NAMALWA (cell line): Measurements from ENCODE around the gene PRKG1.
"Not testable (repeated sequence)": the region's sequence is repeated elsewhere in the genome, so short reads cannot be mapped to it uniquely, and the experiment has no call there.

Experiments
- DNase-seq: peaks from one replicate; pipeline ENCODE4 v3.0.0-alpha.2; 2015; ENCODE audit warnings: low spot score

The PRKG1 gene

GRCh38 chr10:51227897-51228713, 153.8 kb downstream of the PRKG1 start:
- DNase-seq, result no peak

- no peak for DNase-seq
These were observed 154.4 kb downstream of the PRKG1 start for GRCh38 chr10:51228714-51229100.

- no peak for DNase-seq
These were observed 156.7 kb downstream of the PRKG1 start for GRCh38 chr10:51230887-51231585.

- no peak for DNase-seq
These were observed 157.5 kb downstream of the PRKG1 start for GRCh38 chr10:51231754-51232153.

DNA sequence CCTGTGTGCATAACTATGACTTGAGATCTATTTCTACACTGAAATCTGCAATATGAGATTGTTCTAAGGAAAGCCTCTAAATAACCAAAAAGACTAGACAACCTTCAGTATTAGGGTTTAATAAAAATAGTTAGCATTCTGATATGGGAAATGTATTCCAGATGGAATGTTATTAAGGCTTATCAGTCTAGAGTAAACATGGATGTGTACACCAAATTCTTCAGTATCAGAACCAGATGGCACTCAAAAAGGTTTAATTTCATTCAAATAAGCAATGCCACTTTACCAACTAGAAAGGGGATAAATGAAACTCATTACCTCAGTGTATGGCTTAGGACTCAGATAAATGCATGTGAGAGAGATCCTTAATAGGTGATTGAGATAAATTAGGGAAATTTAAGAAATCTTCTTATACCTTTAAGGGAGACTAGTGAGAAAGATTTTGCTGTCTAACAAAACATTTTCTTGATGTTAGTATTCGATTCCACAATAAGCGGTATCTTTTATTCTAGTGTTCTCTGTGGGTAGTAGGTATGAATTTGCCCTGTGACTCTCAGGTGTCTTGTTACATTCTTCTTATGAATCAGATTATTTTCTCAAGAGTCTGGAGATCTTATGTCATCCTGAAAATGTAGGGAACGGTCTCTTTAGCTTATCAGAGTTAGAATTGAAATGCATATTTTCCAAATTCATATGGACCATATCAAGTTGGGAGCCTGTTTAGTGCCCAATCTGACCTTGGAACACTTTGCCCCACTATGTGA, 159.2 kb downstream of the PRKG1 start:
- no peak for DNase-seq

GRCh38 chr10:51235865-51236264, 161.6 kb downstream of the PRKG1 start:
- no peak for DNase-seq

DNA sequence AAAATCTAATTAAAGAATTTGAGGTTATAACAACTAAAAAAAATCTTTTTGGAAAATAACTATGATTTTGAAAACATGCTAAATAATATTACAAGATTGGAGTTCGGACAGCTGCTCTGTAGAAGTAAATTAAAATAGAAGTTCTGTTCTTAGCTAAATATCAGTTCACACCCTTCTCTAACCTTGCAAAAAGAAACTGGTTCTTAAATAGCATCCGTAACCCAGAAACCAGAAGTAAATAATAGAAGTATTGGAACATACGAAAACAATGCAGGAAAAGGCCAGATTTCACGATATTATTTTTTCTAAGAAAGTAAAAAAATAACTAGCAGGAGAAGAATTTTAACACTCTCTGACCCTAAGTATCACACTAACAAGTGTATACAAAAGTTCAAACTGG, 164.7 kb downstream of the PRKG1 start:
- no peak for DNase-seq

DNA sequence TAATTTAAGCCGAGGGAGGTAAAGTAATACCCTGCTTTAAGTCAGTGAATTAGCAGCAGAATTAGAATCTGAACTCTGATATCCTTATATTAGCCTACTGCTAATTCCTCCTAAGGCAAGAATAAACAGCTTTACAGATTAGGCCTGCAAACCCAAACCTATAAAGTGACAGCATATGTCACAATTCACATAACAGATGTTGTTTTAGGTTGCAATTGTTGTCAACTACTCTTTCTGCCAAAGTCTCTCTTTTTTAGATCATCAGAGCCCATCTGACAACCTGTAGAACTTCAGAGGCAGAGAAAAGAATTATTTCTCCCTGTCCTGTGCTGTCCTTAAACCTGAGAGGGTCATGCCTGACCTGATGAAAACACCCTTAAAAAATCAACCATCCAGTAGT, 167.2 kb downstream of the PRKG1 start:
- DNase-seq, result no peak

DNA sequence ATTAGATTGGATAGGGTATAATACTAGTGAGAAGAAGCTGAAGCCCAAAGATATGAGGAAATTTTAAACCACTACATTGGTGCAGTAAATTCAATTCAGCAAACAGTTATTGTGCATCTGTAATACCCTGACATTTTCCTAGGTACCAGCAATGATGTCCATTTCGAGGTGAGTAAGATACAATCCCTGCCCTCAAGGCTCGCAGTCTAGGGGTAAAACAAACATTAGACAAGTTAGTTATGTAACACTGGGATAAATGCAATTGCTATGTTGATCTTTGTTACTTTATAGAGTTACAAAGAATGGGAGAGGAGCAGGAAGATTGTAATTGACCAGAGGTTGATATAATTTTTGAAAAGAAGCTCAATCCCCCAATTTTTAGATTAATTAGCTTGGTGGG, 168.1 kb downstream of the PRKG1 start:
- DNase-seq, result no peak

DNA sequence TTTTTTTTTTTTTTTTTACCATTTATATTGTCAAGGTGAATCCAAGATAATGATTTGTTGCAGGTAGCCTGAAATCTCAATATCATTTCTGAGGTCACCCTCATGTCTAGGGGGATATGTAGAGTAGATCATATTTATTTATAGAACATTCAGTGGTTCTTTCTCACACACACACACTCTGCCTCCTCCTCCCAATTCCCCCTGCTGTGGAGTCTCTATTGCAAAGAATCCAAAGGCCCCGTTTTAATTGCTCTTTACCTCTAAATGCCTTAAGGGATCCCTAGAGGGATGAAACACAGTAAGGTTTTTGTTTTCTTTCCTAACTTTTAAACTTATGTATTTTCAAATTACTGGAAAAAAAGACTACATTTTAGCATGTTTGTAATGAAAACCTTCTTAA, 170.0 kb downstream of the PRKG1 start:
- DNase-seq, result no peak

DNA sequence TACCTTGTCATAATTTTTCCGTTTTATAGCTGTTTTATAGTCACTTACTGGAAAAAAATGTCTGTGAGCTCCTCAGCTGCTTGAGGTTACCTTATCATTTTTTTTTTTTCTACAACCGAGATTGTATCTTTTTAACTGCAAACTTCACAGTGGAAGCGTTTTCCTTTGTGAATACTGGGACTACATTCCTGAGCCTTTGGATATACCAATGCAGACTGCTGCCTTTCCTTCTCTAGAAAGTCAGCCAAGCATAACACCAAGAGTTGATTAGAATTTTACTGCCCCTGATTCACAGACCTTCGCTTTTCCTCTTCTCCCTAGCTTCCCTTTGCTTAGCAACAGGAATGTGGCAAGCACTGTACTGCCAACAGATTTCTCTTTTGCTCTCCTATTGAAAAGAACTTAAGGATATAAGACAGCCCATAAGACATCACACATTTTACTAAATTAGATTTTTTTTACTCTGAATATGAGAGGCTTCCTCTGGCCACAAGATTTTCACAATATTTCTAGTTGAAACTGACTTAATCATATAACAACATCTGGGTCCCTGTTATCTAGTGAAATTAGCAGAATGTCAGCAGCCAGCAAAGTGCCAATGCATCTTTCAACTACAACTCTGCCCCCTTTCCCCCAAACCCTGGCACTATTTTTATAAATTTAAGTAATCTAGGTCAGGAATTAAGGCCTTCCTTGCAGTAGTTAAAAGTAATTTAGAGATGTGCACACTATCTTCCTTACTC, 170.6 kb downstream of the PRKG1 start:
- DNase-seq, result no peak

GRCh38 chr10:51246156-51246555, 171.9 kb downstream of the PRKG1 start:
- no peak for DNase-seq

- no peak for DNase-seq
These were observed 176.1 kb downstream of the PRKG1 start for GRCh38 chr10:51250278-51250920.

DNA sequence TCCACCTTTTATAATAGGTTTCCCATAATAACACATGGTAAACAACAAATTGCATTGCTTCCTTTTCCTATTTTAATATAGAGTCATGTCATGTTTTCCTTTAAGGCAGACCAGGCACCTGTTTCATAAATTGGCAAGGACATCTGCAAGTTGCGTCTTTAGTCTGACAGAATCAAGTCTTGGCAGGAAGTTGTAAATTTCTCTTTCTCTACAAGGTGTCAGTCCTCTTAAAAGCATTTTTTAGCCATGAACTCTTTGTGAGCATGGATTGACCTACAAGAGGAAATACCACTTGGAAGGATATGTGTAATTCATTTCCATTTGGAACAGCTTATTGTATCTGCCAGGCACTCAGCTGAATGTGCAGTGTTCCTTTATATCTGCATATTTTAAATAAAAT, 176.8 kb downstream of the PRKG1 start:
- DNase-seq, result no peak

GRCh38 chr10:51255381-51255780, 181.1 kb downstream of the PRKG1 start:
- no peak for DNase-seq

GRCh38 chr10:51257511-51258248, 183.4 kb downstream of the PRKG1 start:
- DNase-seq, result no peak

GRCh38 chr10:51260376-51260775, 186.1 kb downstream of the PRKG1 start:
- no peak for DNase-seq

- DNase-seq, result no peak
These were observed 192.2 kb downstream of the PRKG1 start for GRCh38 chr10:51266496-51266895.

DNA sequence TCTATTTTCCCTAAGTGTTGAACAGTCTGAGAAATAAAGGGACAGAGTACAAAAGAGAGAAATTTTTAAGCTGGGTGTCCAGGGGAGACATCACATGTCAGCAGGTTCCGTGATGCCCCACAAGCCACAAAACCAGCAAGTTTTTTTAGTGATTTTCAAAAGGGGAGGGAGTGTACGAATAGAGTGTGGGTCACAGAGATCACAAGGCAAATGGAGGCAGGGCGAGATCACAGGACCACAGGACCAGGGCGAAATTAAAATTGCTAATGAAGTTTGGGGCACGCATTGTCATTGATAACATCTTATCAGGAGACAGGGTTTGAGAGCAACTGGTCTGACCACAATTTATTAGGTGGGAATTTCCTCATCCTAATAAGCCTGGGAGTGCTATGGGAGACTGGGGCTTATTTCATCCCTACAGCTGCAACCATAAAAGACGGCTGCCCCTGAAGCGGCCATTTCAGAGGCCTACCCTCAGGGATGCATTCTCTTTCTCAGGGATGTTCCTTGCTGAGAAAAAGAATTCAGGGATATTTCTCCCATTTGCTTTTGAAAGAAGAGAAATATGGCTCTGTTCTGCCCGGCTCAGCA, 193.8 kb downstream of the PRKG1 start:
- DNase-seq, result not testable (repeated sequence)

- DNase-seq, result no peak
These were observed 195.5 kb downstream of the PRKG1 start for GRCh38 chr10:51269821-51270220.
